GM23248 (cell line): Measurements from ENCODE around the gene GABRR3. TPM values are rescaled to one million over a fixed set of nuclear protein-coding genes. Genes with fewer than 3 reads are reported as not detected.
A peak's percentile ranks its signal among the peaks of the same experiment; 100 is the strongest.

Source experiments
- DNase-seq: peaks from one replicate; pipeline ENCODE4 v3.0.0-alpha.2; 2015
- H2AFZ ChIP-seq: fragments of 200-600 bp; sonication (generic); 2 replicates; pipeline ENCODE4 v1.6.1; 2016; ENCODE audit warnings: antibody characterized with exemption
- H3F3A ChIP-seq: fragments of 200-600 bp; sonication (generic); 2 replicates; pipeline ENCODE4 v1.6.1; 2016; ENCODE audit warnings: mild to moderate bottlenecking, antibody characterized with exemption, mixed run types; ENCODE audit not compliant: insufficient read depth
- H3K27ac ChIP-seq: fragments of 200-600 bp; sonication (generic); 2 replicates; pipeline ENCODE4 v1.5.1; 2016; ENCODE audit warnings: mild to moderate bottlenecking
- H3K27me3 ChIP-seq: fragments of 200-600 bp; sonication (generic); replicated peaks from 2 replicates; pipeline ENCODE4 v1.6.1; 2016; ENCODE audit warnings: mild to moderate bottlenecking; ENCODE audit not compliant: insufficient read depth
- H3K36me3 ChIP-seq: fragments of 200-600 bp; sonication (generic); 2 replicates; pipeline ENCODE4 v1.6.1; 2016; ENCODE audit warnings: low read depth, mild to moderate bottlenecking
- H3K4me1 ChIP-seq: fragments of 200-600 bp; sonication (generic); 2 replicates; pipeline ENCODE4 v1.6.1; 2016; ENCODE audit warnings: mild to moderate bottlenecking; ENCODE audit not compliant: insufficient read depth
- H3K4me2 ChIP-seq: fragments of 200-600 bp; sonication (generic); one replicate; pipeline ENCODE4 v1.6.1; 2016; ENCODE audit warnings: mild to moderate bottlenecking; ENCODE audit not compliant: unreplicated experiment
- H3K4me3 ChIP-seq: fragments of 200-600 bp; sonication (generic); 2 replicates; pipeline ENCODE4 v1.5.1; 2016; ENCODE audit warnings: mild to moderate bottlenecking
- H3K79me2 ChIP-seq: fragments of 200-600 bp; sonication (generic); 2 replicates; pipeline ENCODE4 v1.6.1; 2016; ENCODE audit warnings: mild to moderate bottlenecking; ENCODE audit not compliant: insufficient read depth
- H3K9ac ChIP-seq: fragments of 200-600 bp; sonication (generic); 2 replicates; pipeline ENCODE4 v1.6.1; 2016; ENCODE audit warnings: mild to moderate bottlenecking
- H3K9me2 ChIP-seq: fragments of 200-600 bp; sonication (generic); 2 replicates; pipeline ENCODE4 v1.6.1; 2016; ENCODE audit warnings: mixed run types, mild to moderate bottlenecking, moderate library complexity; ENCODE audit not compliant: insufficient read depth
- H3K9me3 ChIP-seq: fragments of 200-600 bp; sonication (generic); one replicate; pipeline ENCODE4 v1.6.1; 2017; ENCODE audit warnings: low read depth
- H4K20me1 ChIP-seq: fragments of 200-600 bp; sonication (generic); 2 replicates; pipeline ENCODE4 v1.6.0; 2016; ENCODE audit not compliant: insufficient read depth
- EZH2 ChIP-seq: fragments of 200-600 bp; sonication (generic); IDR thresholded peaks from 2 replicates; pipeline ENCODE4 v1.6.1; 2018; ENCODE audit warnings: antibody characterized with exemption, mild to moderate bottlenecking; ENCODE audit not compliant: insufficient read depth, poor library complexity, severe bottlenecking
- EZH2phosphoT487 ChIP-seq: fragments of 200-600 bp; sonication (generic); IDR thresholded peaks from 2 replicates; pipeline ENCODE4 v1.6.1; 2018; ENCODE audit warnings: antibody characterized with exemption, moderate library complexity, mild to moderate bottlenecking, low read depth; ENCODE audit not compliant: insufficient read depth
- WGBS, 2 experiments: methylation state at CpG; one replicate each; pipeline ENCODE4 v1.1.6; 2015 to 2017; ENCODE audit warnings: low lambda C conversion rate in 2 of 2, low coverage in 1 of 2; ENCODE audit errors: missing lambda C conversion rate in 2 of 2; 5-methylcytosine and 5-hydroxymethylcytosine counted together
- in situ Hi-C: fragments of 300-500 bp; cut with MboI; formaldehyde crosslinking; loops from 2 replicates; pipeline ENCODE4 v1.15.0; 2020
- polyA plus RNA-seq: library from polyadenylated mRNA; unstranded; fragments of >200 nt; fragmentation: Nextera tagmentation; extraction: Ambion mirVana; gene quantifications from 2 replicates; pipeline ENCODE4 v1.2.1, GENCODE V29; 2016
- total RNA-seq: library from RNA; depleted of rRNA; stranded (reverse); fragments of >200 nt; shearing (Covaris generic); gene quantifications from 2 replicates; pipeline ENCODE4 v1.2.3, GENCODE V29; 2014

GABRR3 gene
- total and polyA plus RNA-seq, 2 experiments from 2014 or later = not detected

DNA sequence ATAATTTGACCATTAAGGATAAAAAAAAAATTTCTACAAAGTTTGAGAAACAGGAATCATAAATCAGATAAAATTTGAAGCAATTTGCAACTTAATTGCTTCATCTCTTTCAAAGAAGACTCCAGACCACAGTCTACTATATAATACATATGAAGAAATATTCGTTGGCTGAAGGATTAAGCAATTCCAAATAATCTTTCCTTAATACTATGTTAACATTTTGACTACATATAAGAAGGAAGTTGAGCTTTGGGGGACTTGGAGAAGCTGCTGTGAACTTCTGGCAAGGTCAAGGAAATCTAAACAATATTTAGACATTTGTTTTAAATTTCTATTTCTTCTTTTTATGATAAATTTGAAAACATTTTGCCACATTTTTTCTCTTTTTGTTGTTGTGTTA, 13.5 kb upstream of the GABRR3 start:
- no peak overlapping the region for H3K9ac ChIP-seq
- H2AFZ ChIP-seq = no peak overlapping the region
- H3K27ac ChIP-seq = no peak overlapping the region
- no peaks in the 10 kb centered on the region for H3F3A ChIP-seq
- no peaks in the 10 kb centered on the region for H3K79me2 ChIP-seq
- DNase-seq = no peak
- H3K4me3 ChIP-seq = no peak overlapping the region
- H3K4me1 ChIP-seq = no peaks in the 10 kb centered on the region
- H3K4me2 ChIP-seq = no peak overlapping the region
- H3K36me3 ChIP-seq = no peaks in the 10 kb centered on the region
- in situ Hi-C loops = loop anchor here (10.0 kb wide), 1 partner anchor 286 kb away; no protein-coding TSS in a partner anchor
- WGBS, 2 experiments = 0 to 4% methylated on average over 1 of the region's 1 CpG
- H3K9me2 ChIP-seq = no peaks in the 10 kb centered on the region
- no peaks in the 10 kb centered on the region for H4K20me1 ChIP-seq
- no peak for TF ChIP-seq EZH2phosphoT487
- TF ChIP-seq EZH2 = no peak
- H3K9me3 ChIP-seq = no peaks in the 10 kb centered on the region
- H3K27me3 ChIP-seq = peaks cover 2% of the 10 kb centered on the region; the same call in 1 of the 2 replicates

GRCh38 chr3:98041350-98041749, 6.2 kb upstream of the GABRR3 start:
- Histone ChIP-seq H3K9ac (no peak overlapping the region), H4K20me1 (no peaks in the 10 kb centered on the region), H3K9me3 (no peaks in the 10 kb centered on the region), H3K4me1 (no peaks in the 10 kb centered on the region), H3F3A (no peaks in the 10 kb centered on the region), H3K9me2 (no peaks in the 10 kb centered on the region), H3K79me2 (no peaks in the 10 kb centered on the region), H2AFZ (no peak overlapping the region), H3K4me2 (no peak overlapping the region), H3K27me3 (0 out of 2 replicates have a peak, but pooled peaks cover 3% of the 10 kb centered on the region), H3K27ac (no peak overlapping the region), H3K36me3 (no peaks in the 10 kb centered on the region), H3K4me3 (no peak overlapping the region)
- TF ChIP-seq EZH2phosphoT487 (no peak), EZH2 (no peak)
- DNase-seq = no peak
- in situ Hi-C loops = loop anchor here (10.0 kb wide), 1 partner anchor 293 kb away; no protein-coding TSS in a partner anchor
- whole genome bisulfite sequencing, 2 experiments = 18 to 27% methylated on average over 1 of the region's 1 CpG

DNA sequence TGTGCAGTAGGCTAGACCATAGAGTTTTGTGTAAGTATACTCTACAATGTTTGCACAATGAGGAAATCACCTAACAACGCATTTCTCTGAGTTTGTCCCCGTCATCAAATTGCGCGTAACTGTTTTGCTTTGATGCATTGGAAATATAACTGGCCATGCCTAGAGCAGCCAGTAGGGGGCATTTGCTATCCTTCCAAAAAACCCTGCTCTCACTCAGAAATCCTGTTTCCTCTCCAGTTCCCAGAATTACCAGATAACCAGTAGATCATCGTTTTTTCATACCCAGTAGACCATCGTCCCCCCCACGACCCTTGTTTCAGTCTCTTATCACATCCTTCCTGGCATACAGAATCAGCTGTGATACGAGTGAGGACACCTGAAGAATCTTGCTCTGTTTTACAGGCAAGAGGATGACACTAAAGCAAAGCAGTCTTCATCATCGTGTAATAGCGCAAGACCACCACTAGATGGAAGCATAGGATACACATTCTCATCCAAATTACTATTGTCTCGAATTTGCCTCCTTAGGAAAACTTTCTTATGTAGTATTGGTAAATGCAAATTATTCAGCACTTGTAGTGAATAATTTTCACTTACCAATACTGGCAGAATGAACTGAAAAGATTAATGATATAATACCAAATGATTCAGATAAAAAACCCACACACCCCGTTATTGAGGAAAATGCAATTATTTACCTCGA, 4.4 kb upstream of the GABRR3 start:
- 0 out of 2 replicates have a peak, but pooled peaks cover 12% of the 10 kb centered on the region for H3K27me3 ChIP-seq
- in situ Hi-C loops = loop anchor here (10.0 kb wide), 2 partner anchors 275 to 295 kb away; no protein-coding TSS in a partner anchor
- H3F3A ChIP-seq = no peaks in the 10 kb centered on the region
- peak overlapping the region; percentile 98 for H2AFZ ChIP-seq
- peak overlapping the region; percentile 96 for H3K4me2 ChIP-seq
- WGBS, 2 experiments = 9 to 10% methylated on average over 13 of the region's 13 CpGs
- H3K9me3 ChIP-seq = no peaks in the 10 kb centered on the region
- no peak overlapping the region for H3K27ac ChIP-seq
- H3K4me3 ChIP-seq = peak overlapping the region; percentile 83
- no peaks in the 10 kb centered on the region for H3K9me2 ChIP-seq
- no peaks in the 10 kb centered on the region for H3K36me3 ChIP-seq
- H3K79me2 ChIP-seq = no peaks in the 10 kb centered on the region
- H4K20me1 ChIP-seq = no peaks in the 10 kb centered on the region
- DNase-seq = peak; percentile 83
- TF ChIP-seq EZH2phosphoT487 (no peak), EZH2 (no peak)
- no peaks in the 10 kb centered on the region for H3K4me1 ChIP-seq
- peak overlapping the region; percentile 63 for H3K9ac ChIP-seq

- in situ Hi-C loops = loop anchor here (10.0 kb wide), 1 partner anchor 276 kb away; no protein-coding TSS in a partner anchor
Measured at GRCh38 chr3:98038876-98039275, 3.8 kb upstream of the GABRR3 start.

More at GRCh38 chr3:98038876-98039275, 3.8 kb upstream of the GABRR3 start:
- no peaks in the 10 kb centered on the region for H3K79me2 ChIP-seq
- 0 out of 2 replicates have a peak overlapping the region, but pooled peaks have one; percentile 63 for H3K9ac ChIP-seq
- H3F3A ChIP-seq = no peaks in the 10 kb centered on the region
- H3K4me3 ChIP-seq = peak overlapping the region; percentile 83
- H3K4me1 ChIP-seq = no peaks in the 10 kb centered on the region
- peak overlapping the region; percentile 98 for H2AFZ ChIP-seq
- TF ChIP-seq EZH2phosphoT487 (no peak), EZH2 (no peak)
- no peak overlapping the region for H3K27ac ChIP-seq
- WGBS, 2 experiments = 86 to 90% methylated on average over 3 of the region's 3 CpGs
- no peaks in the 10 kb centered on the region for H4K20me1 ChIP-seq
- no peak for DNase-seq
- no peaks in the 10 kb centered on the region for H3K36me3 ChIP-seq
- H3K4me2 ChIP-seq = peak overlapping the region; percentile 96
- H3K9me3 ChIP-seq = no peaks in the 10 kb centered on the region
- H3K27me3 ChIP-seq = peaks cover 16% of the 10 kb centered on the region; the same call in 1 of the 2 replicates
- H3K9me2 ChIP-seq = no peaks in the 10 kb centered on the region
